Naive B cell (primary cell): ENCODE measurements around the gene FNDC10. TPM values are rescaled to one million over a fixed set of nuclear protein-coding genes. Genes with fewer than 3 reads are reported as not detected.

Source experiments
- polyA plus RNA-seq, 6 donors: library from polyadenylated mRNA; unstranded; fragments of 300-500 nt; fragmentation: Illumina TruSeq; gene quantifications; one replicate each; pipeline ENCODE4 v1.2.3, GENCODE V29; 2021; ENCODE audit warnings: low read depth in 6 of 6

FNDC10 gene
- polyA plus RNA-seq, 6 donors from 2014 or later: 0.13 to 0.75 (median 0.19) TPM; not detected in 3

Other genes with a start within 250 kb of the FNDC10 start
- not detected for gene MXRA8, start 241.6 kb downstream of the FNDC10 start, polyA plus RNA-seq
- gene AURKAIP1, start 224.9 kb downstream of the FNDC10 start, polyA plus RNA-seq: 100 to 1,000 TPM; 103 to 122 (median 106) TPM
- 10 to 100 TPM; 16.8 to 50.2 (median 24.6) TPM for gene CCNL2, start 200.8 kb downstream of the FNDC10 start, polyA plus RNA-seq
- gene MRPL20, start 192.8 kb downstream of the FNDC10 start, polyA plus RNA-seq: 100 to 1,000 TPM in 3 of 6 donors, 10 to 100 TPM in 3; 75.1 to 129 (median 102) TPM
- 1 to 10 TPM in 1 of 6 donors, under 1 TPM in 4, not detected in 1; 0.17 to 1.5 (median 0.28) TPM for gene ANKRD65, start 178.9 kb downstream of the FNDC10 start, polyA plus RNA-seq
- under 1 TPM in 1 of 6 donors, not detected in 5; 0.41 TPM for gene VWA1, start 164.4 kb downstream of the FNDC10 start, polyA plus RNA-seq
- gene ATAD3C, start 150.4 kb downstream of the FNDC10 start, polyA plus RNA-seq: not detected
- gene ATAD3B, start 128.4 kb downstream of the FNDC10 start, polyA plus RNA-seq: 10 to 100 TPM in 1 of 6 donors, 1 to 10 TPM in 3, under 1 TPM in 2; 0.20 to 10.2 (median 2.9) TPM
- gene ATAD3A, start 88.0 kb downstream of the FNDC10 start, polyA plus RNA-seq: 10 to 100 TPM in 1 of 6 donors, 1 to 10 TPM in 5; 2.1 to 13.0 (median 5.8) TPM
- gene TMEM240, start 59.5 kb downstream of the FNDC10 start, polyA plus RNA-seq: not detected
- gene SSU72, start 25.3 kb downstream of the FNDC10 start, polyA plus RNA-seq: 100 to 1,000 TPM; 165 to 257 (median 213) TPM
- 10 to 100 TPM; 11.0 to 20.6 (median 13.1) TPM for gene MIB2, start 15.4 kb upstream of the FNDC10 start, polyA plus RNA-seq
- gene MMP23B, start 32.0 kb upstream of the FNDC10 start, polyA plus RNA-seq: under 1 TPM in 4 of 6 donors, not detected in 2; 0.35 to 0.74 (median 0.53) TPM
- gene CDK11B, start 58.9 kb upstream of the FNDC10 start, polyA plus RNA-seq: 10 to 100 TPM in 1 of 6 donors, 1 to 10 TPM in 5; 2.2 to 17.5 (median 8.4) TPM
- 10 to 100 TPM; 22.5 to 42.1 (median 33.4) TPM for gene SLC35E2B, start 92.7 kb upstream of the FNDC10 start, polyA plus RNA-seq
- gene CDK11A, start 124.2 kb upstream of the FNDC10 start, polyA plus RNA-seq: 10 to 100 TPM; 11.9 to 24.1 (median 14.0) TPM
- 10 to 100 TPM; 38.4 to 56.6 (median 44.5) TPM for gene NADK, start 178.3 kb upstream of the FNDC10 start, polyA plus RNA-seq